Measurements from ENCODE around the gene THRSP.
A peak's percentile ranks its signal among the peaks of the same experiment; 100 is the strongest.
"Not testable (repeated sequence)": the region's sequence is repeated elsewhere in the genome, so short reads cannot be mapped to it uniquely, and the experiment has no call there.

The THRSP gene

GRCh38 chr11:78039391-78039918 is 24.2 kb upstream of the THRSP start:
- DNase-seq = no peak

GRCh38 chr11:78039919-78040671 is 23.6 kb upstream of the THRSP start:
- DNase-seq = peak; percentile 57

GRCh38 chr11:78040691-78041379 is 22.8 kb upstream of the THRSP start:
- DNase-seq = no peak

GRCh38 chr11:78041380-78041719 is 22.3 kb upstream of the THRSP start:
- DNase-seq = not testable (repeated sequence)

GRCh38 chr11:78041843-78042440 is 21.7 kb upstream of the THRSP start:
- DNase-seq = no peak

- DNase-seq = no peak
Observed at GRCh38 chr11:78044706-78045105, 19.0 kb upstream of the THRSP start.

GRCh38 chr11:78045851-78046485 is 17.7 kb upstream of the THRSP start:
- DNase-seq = peak; percentile 67

- DNase-seq = no peak
Observed at GRCh38 chr11:78046486-78046854, 17.2 kb upstream of the THRSP start.

GRCh38 chr11:78048561-78048960 is 15.1 kb upstream of the THRSP start:
- DNase-seq = no peak

GRCh38 chr11:78049348-78049747 is 14.3 kb upstream of the THRSP start:
- DNase-seq = no peak

GRCh38 chr11:78050964-78051831 is 12.5 kb upstream of the THRSP start:
- DNase-seq = no peak

GRCh38 chr11:78054971-78055370 is 8.7 kb upstream of the THRSP start:
- no peak for DNase-seq

GRCh38 chr11:78056093-78056492 is 7.6 kb upstream of the THRSP start:
- no peak for DNase-seq

- DNase-seq = no peak
Observed at GRCh38 chr11:78057462-78058055, 6.1 kb upstream of the THRSP start.

- DNase-seq = not testable (repeated sequence)
Observed at GRCh38 chr11:78059749-78060328, 3.8 kb upstream of the THRSP start.

- DNase-seq = no peak
Observed at GRCh38 chr11:78060533-78060932, 3.1 kb upstream of the THRSP start.

- no peak for DNase-seq
Observed at GRCh38 chr11:78061088-78061920, 2.4 kb upstream of the THRSP start.

- no peak for DNase-seq
Observed at GRCh38 chr11:78061921-78062311, 1.7 kb upstream of the THRSP start.

GRCh38 chr11:78062671-78063070 is 990 bp upstream of the THRSP start:
- DNase-seq = no peak

- DNase-seq = no peak
Observed at GRCh38 chr11:78065203-78065602, 1.5 kb downstream of the THRSP start.

GRCh38 chr11:78066471-78066870 is 2.8 kb downstream of the THRSP start:
- no peak for DNase-seq

Data from NCI-H510A treated with DMSO at 0.1 percent for 48 hours (cell line).